Sigmoid colon (tissue), 3 donors: ENCODE results near the gene MCU.

Source experiments
- POLR2A ChIP-seq, 2 donors: fragments of 450-650 bp; IDR thresholded peaks; one replicate each; pipeline ENCODE4 v1.6.1; 2016; ENCODE audit warnings: antibody characterized with exemption in 2 of 2, mild to moderate bottlenecking in 2 of 2, moderate library complexity in 2 of 2
- TF ChIP-seq, protein P1 (sequence below), 4 experiments: fragments of 450-650 bp in 3 of 4; fragments of 200-600 bp in 1 of 4; IDR thresholded peaks; one replicate each; pipeline ENCODE4 v1.5.1; 2016 to 2019; ENCODE audit warnings: antibody characterized with exemption in 4 of 4, mild to moderate bottlenecking in 3 of 4, moderate library complexity in 2 of 4

DNA sequence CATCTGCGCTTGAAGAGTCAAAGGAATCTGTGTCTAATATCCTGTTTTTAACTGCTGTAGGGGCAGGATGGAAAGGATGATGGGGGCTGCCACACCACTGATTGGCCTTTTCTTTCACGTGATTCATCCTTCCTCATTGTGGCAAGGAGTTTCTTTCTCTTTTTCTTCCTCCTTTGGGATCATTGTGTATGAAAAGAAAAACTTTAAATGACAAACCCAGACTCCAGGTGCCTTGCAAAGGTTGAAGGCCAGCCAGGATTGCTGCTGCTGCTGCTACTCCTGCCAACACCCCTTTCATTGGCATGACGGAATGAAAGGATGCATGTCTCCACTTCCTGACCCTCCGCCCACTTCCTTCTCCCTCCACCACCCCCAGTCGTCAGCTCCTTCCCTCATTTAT is 195.1 kb downstream of the MCU start:
- TF ChIP-seq, protein P1, sequence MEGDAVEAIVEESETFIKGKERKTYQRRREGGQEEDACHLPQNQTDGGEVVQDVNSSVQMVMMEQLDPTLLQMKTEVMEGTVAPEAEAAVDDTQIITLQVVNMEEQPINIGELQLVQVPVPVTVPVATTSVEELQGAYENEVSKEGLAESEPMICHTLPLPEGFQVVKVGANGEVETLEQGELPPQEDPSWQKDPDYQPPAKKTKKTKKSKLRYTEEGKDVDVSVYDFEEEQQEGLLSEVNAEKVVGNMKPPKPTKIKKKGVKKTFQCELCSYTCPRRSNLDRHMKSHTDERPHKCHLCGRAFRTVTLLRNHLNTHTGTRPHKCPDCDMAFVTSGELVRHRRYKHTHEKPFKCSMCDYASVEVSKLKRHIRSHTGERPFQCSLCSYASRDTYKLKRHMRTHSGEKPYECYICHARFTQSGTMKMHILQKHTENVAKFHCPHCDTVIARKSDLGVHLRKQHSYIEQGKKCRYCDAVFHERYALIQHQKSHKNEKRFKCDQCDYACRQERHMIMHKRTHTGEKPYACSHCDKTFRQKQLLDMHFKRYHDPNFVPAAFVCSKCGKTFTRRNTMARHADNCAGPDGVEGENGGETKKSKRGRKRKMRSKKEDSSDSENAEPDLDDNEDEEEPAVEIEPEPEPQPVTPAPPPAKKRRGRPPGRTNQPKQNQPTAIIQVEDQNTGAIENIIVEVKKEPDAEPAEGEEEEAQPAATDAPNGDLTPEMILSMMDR (IDR thresholded peaks at IDR 0.05): no peak
- TF ChIP-seq POLR2A (IDR thresholded peaks at IDR 0.05): no peak
